ENCODE data around the gene PDXK.
A peak's percentile ranks its signal among the peaks of the same experiment; 100 is the strongest.

Gene PDXK

DNA sequence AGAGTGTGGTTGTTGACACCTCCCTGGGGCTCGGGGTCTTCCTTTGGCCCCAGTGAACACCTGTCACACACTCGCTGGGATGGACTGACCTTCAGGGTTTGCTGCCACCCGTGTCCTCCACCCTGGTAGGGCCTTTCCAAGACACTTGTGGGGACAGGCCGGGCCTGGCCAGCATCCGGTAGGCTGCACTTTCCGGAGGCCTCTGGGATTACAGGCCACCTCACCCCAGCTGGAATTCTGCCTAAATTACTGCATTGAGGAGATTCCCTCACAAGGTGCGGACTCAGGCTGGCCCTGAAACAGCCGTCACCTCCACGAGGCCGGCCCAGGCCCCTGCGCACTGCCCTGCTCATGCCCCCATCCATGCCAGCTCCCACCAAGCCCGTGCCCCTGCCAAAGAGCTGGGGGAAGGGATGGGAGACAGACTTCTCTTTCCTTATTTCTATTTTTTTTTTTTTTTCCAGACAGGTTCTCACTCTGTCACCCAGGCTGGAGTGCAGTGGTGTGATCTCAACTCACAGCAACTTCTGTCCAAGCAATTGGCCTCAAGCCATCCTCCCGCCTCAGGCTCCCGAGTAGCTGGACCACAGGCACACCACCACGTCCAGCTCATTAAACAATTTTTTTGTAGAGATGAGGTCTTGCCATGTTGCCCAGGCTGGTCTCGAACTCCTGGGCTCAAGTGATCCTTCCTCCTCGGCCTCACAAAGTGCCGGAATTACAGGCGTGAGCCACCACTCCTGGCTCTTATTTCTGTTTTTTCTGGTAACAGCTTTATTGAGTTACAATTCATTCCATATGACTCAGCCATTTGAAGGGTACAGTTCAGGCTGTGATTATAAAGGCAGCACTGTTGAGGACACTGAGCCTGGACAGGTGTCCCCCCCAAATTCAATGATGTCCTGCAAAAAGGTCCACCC lies 45.9 kb downstream of the PDXK start:
- DNase-seq = no peak

- DNase-seq = no peak
These were observed 48.0 kb downstream of the PDXK start for GRCh38 chr21:43766734-43767497.

DNA sequence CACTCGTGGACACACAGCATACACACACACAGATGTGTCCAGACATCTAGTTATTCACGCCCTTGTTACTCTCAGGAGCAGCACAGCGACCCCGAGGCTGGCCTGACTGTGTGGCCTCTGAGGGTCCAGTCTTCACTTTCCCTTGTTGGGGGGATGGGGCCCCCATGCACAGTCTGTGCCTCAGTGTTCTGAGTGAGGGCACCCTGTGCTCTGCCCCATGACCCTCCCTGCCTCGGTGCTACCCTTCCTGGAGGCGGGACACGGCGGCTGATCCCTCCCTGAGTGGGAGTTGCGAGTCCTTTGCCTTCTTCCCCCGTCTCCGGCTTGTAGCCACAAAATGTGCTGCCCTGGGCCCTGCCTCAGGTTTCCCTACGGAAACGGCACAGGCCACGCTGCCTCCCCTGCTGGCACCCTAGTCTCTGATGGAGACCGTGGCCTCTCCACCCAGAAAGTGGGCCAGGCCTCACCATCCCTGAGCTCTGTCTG lies 48.6 kb downstream of the PDXK start:
- DNase-seq = no peak

- DNase-seq = no peak
These were observed 49.3 kb downstream of the PDXK start for GRCh38 chr21:43767984-43768867.

DNA sequence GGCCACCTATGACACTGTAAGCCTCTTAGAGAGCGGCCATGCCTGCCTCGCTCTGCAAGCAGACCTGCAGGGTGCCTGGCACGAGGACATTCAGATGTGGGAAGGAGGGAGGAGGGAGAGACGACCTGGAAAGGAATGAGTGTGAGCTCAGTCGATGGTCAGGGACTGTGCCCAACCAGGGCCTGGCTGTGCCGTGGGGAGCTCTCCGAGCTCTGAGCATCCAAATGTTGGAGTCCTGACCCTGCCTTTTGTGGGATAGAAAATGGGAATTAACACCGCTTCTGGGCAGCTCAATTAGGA lies 49.9 kb downstream of the PDXK start:
- DNase-seq = no peak

DNA sequence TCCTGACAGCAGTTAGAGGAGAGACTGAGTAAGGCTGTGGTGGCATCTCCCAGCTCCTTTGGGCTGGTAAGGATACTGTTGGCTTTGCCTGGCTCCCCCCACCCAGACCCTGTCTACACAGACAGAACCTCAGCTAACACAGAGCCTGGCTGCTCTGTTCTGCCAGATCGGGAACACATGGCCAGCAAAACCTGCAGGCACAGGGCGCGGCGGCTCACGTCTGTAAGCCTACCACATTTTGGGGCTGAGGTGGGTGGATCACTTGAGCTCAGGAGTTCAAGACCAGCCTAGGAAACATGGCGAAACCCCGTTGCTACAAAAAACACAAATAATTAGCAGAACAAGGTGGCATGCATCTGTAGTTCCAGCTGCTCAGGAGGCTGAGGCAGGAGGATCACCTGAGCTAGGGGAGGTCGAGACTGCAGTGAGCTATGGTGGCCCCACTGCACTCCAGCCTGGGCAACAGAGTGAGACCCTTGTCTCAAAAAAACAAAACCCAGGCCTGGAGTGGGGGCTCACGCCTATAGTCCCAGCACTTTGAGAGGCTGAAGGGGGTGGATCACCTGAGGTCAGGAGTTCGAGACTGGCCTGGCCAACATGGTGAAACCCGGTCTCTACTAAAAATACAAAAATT lies 50.5 kb downstream of the PDXK start:
- no peak for DNase-seq

DNA sequence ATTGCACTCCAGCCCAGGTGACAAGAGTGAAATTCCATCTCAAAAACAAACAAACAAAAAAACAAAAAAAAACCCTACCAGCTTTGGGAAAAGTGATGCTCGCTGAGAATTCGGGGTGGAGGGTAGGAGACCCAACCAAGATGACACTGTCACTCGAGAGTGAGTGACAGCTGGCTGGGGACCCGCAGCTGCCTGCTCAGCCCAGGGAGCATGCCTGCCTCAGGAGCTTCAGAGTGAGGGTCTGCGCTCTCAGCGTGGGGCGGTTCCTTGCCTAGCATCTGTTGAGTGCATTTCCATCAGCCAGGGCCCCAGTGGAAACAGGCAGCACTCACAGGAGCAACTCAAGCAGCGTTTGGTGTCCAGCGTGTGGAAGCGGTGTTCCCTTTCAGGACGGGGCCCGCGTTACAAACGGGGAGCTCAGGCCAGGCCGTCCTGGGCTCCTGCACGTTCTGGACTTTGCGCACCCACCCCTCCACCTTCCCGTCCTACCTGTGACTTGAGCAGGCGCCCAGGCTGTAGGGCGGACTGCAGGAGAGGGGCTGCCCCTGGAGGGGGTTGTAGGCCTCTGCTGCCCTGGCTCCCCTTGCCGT lies 51.2 kb downstream of the PDXK start:
- no peak for DNase-seq

DNA sequence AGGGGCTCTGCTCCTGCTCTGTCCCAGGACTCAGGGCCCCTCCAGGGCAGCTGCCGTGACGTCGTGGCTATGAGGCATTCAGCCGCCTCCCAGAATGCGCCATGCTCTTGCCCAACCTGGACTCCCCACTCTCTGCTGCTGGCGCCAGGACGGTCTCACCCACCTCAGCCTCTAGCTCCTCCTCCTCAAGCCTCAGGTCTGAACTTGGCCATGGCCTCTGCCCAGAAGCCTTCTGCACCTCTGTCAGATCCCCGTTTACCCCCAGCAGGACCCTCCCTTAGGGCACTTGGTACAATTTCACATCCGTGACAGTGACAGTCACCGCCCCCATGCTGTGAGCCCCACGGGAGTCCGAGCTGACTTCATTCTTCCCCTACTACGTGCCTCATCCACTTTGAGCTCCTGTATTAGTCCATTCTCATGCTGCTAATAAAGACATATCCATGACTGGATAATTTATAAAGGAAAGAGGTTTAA lies 52.3 kb downstream of the PDXK start:
- no peak for DNase-seq

GRCh38 chr21:43771698-43772424 lies 52.9 kb downstream of the PDXK start:
- DNase-seq = no peak

- no peak for DNase-seq
These were observed 53.5 kb downstream of the PDXK start for GRCh38 chr21:43772425-43772821.

GRCh38 chr21:43774163-43774562 lies 55.2 kb downstream of the PDXK start:
- no peak for DNase-seq

DNA sequence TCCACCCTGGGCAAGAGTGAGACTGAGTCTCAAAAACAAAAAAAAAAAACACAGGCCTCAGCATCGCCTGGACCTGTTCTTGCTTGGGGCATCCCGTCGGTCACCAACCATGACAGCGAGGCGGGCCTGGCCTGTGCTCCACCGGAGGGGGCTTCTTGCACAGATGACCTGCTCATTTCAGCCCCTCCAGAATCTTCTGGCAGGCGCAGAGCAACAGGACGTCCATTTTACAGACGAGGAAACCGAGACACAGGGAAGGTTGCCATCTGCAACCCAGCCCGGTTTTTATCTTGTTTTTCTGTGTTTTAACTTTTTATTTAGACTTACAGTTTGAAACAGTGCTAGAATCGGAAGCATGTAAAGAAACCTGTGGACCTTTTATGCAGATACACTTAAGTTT lies 56.3 kb downstream of the PDXK start:
- DNase-seq = no peak

DNA sequence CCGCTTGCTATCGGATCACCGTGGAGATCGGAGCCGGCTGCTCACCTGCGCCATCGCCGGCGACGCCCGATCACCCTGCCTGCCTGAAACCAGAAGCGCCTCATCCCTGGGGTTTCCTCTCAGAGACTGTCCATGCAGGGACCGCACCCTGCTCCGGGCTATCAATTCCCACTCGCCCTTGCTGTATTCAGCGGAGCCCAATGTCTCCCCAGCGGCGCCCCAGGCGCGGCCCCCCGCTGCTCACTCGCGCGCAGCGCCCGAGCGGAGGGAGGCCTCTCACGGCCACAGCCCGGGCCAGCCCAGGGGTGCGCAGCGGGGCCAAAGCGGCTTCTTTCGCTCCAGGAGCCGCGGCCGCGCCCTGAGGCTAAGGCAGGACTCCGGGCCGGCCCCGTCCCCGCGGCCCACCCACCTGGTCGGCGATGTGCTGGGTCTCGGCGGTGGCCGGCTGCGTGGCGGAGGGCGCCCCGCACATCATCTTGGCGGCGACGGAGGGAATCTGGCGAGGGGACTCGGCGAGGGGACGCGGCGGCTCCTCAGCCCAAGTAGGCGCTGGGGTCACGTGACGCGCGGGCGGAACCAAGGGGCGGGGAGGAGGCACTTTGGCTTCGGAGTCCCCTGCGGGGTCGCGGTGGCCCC lies 57.0 kb downstream of the PDXK start, which contains the start of gene CSTB:
TSS of gene CSTB (minus strand) at position 514 of the 636 bp plus-strand sequence. CDS start at position 475, 39 bp downstream.
- DNase-seq = peak; percentile 78

GRCh38 chr21:43777953-43778352 lies 59.0 kb downstream of the PDXK start:
- no peak for DNase-seq

- no peak for DNase-seq
These were observed 59.8 kb downstream of the PDXK start for GRCh38 chr21:43778469-43779335.

- no peak for DNase-seq
These were observed 60.7 kb downstream of the PDXK start for GRCh38 chr21:43779660-43780059.

DNA sequence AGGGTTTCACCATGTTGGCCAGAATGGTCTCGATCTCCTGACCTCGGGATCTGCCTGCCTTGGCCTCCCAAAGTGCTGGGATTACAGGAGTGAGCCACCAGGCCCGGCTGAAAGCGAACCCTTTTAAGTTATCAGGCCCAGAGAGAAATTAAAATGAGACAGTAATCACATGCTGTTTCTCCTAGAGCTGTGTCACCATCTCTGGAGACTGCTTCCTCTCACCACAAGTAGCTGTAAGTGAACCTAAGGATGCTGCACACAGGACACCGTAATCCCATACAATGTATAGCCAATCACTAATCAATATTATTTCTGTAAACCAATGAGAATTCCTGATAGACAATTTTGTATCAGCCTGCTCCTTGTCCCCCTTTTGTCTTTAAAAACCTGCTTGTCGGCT lies 62.9 kb downstream of the PDXK start:
- DNase-seq = no peak

GRCh38 chr21:43782431-43783097 lies 63.6 kb downstream of the PDXK start:
- no peak for DNase-seq

GRCh38 chr21:43783098-43783700 lies 64.3 kb downstream of the PDXK start:
- DNase-seq = no peak
